Sigmoid colon (tissue), 7 donors: ENCODE data around the gene CLEC20A. TPM values are rescaled to one million over a fixed set of nuclear protein-coding genes. Genes with fewer than 3 reads are reported as not detected.

Source experiments
- DNase-seq: peaks from one replicate; pipeline ENCODE4 v3.0.0-alpha.2; 2019
- H3K27ac ChIP-seq, 4 donors: fragments of 200-600 bp; sonication (generic); one replicate each; pipeline ENCODE4 v1.5.1; 2016 to 2019; ENCODE audit warnings: mild to moderate bottlenecking in 1 of 4
- H3K27me3 ChIP-seq, 3 donors: fragments of 200-600 bp; sonication (generic); one replicate each; pipeline ENCODE4 v1.5.1; 2019; ENCODE audit warnings: mild to moderate bottlenecking in 1 of 3
- H3K36me3 ChIP-seq, 4 donors: fragments of 200-600 bp; sonication (generic); one replicate each; pipeline ENCODE4 v1.5.1; 2016 to 2019
- H3K4me1 ChIP-seq, 4 donors: fragments of 200-600 bp; sonication (generic); one replicate each; pipeline ENCODE4 v1.5.1; 2017 to 2019
- H3K4me3 ChIP-seq, 4 donors: fragments of 200-600 bp; sonication (generic); one replicate each; pipeline ENCODE4 v1.5.1; 2017 to 2019; ENCODE audit warnings: mild to moderate bottlenecking in 2 of 4, moderate library complexity in 1 of 4
- H3K9me3 ChIP-seq, 4 donors: fragments of 200-600 bp in 3 of 4; sonication (generic) in 3 of 4; one replicate each; pipeline versions ENCODE4 v1.5.1 to v1.6.1; 2013 to 2019
- EP300 ChIP-seq, 4 donors: sonication (generic); formaldehyde crosslinking; IDR thresholded peaks; one replicate each; pipeline ENCODE4 v1.6.1; 2017; ENCODE audit warnings: antibody characterized with exemption in 4 of 4
- POLR2A ChIP-seq, 2 donors: fragments of 450-650 bp; IDR thresholded peaks; one replicate each; pipeline ENCODE4 v1.6.1; 2016; ENCODE audit warnings: antibody characterized with exemption in 2 of 2, mild to moderate bottlenecking in 2 of 2, moderate library complexity in 2 of 2
- POLR2AphosphoS5 ChIP-seq, 4 donors: sonication (generic); formaldehyde crosslinking; IDR thresholded peaks; one replicate each; pipeline ENCODE4 v1.6.1; 2017; ENCODE audit warnings: antibody characterized with exemption in 4 of 4
- WGBS, 2 donors: extraction: QIAGEN DNeasy Blood & Tissue Kit; methylation state at CpG; one replicate each; pipeline ENCODE4 v1.1.7; 2013; 5-methylcytosine and 5-hydroxymethylcytosine counted together
- intact Hi-C: fragments of 100-400 bp; cut with DNase I; formaldehyde crosslinking; loops from one replicate; pipeline ENCODE4 v1.15.1; 2023
- polyA plus RNA-seq, 3 donors: library from polyadenylated mRNA; stranded (reverse); fragments of 200-250 nt; gene quantifications; one replicate each; pipeline ENCODE4 v1.2.3, GENCODE V29; 2013
- total RNA-seq, 4 donors: library from RNA; depleted of rRNA; stranded (reverse); fragments of >200 nt; gene quantifications; one replicate each; pipeline ENCODE4 v1.1.0, GENCODE V29; 2016
- TF ChIP-seq, protein P1 (sequence below), 4 experiments: fragments of 450-650 bp in 3 of 4; fragments of 200-600 bp in 1 of 4; IDR thresholded peaks; one replicate each; pipeline ENCODE4 v1.5.1; 2016 to 2019; ENCODE audit warnings: antibody characterized with exemption in 4 of 4, mild to moderate bottlenecking in 3 of 4, moderate library complexity in 2 of 4
- donor health status: healthy with polysubstance abuse.
- donor health status: Bipolar disorder and iron deficiency.
- donor health status: healthy.

The CLEC20A gene
- total and polyA plus RNA-seq, 7 donors = 1.3 TPM; not detected in 6

DNA sequence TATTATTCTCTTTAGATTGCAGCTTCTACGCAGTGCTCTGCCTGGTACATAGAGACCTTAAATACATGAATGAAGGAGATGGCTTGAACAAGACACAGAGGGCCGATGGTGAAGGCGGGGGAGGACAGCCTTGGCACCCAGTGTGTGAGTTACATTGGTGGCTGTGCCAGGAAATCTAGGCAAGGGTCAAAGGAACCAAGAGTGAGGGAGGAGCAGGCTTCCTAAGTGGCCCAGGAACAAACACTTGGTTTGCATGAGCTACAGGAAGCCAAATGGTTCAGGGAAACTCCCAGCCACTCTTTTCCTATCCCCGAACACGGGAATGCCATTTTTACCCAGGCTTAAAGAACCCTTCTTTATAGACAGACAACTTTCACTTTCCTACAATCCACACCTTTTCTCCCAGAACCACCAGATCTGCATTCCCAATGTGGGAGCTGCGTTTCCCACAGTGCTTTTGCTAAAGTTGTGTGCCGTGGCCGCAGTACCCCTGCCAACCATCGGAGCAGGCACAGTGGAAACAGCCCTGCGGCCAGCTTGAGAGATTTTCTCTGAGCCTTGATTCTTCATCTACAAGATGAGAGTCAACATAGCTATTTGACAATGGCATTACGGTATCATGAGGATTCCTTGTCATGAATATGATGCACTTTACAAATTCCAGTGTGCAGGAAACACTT, 3.5 kb upstream of the CLEC20A start:
- 88 to 91% methylated on average over 11 of the region's 11 CpGs for WGBS, 2 donors
- TF ChIP-seq, protein P1, sequence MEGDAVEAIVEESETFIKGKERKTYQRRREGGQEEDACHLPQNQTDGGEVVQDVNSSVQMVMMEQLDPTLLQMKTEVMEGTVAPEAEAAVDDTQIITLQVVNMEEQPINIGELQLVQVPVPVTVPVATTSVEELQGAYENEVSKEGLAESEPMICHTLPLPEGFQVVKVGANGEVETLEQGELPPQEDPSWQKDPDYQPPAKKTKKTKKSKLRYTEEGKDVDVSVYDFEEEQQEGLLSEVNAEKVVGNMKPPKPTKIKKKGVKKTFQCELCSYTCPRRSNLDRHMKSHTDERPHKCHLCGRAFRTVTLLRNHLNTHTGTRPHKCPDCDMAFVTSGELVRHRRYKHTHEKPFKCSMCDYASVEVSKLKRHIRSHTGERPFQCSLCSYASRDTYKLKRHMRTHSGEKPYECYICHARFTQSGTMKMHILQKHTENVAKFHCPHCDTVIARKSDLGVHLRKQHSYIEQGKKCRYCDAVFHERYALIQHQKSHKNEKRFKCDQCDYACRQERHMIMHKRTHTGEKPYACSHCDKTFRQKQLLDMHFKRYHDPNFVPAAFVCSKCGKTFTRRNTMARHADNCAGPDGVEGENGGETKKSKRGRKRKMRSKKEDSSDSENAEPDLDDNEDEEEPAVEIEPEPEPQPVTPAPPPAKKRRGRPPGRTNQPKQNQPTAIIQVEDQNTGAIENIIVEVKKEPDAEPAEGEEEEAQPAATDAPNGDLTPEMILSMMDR (IDR thresholded peaks at IDR 0.05) = no peak
- TF ChIP-seq POLR2AphosphoS5 (IDR thresholded peaks at IDR 0.05) (no peak), POLR2A (IDR thresholded peaks at IDR 0.05) (no peak), EP300 (IDR thresholded peaks at IDR 0.05) (no peak)
- intact Hi-C loops = loop anchor here (2.0 kb wide), 1 partner anchor 189 kb away; no protein-coding TSS in a partner anchor
- Histone ChIP-seq H3K4me3 (no peak overlapping the region), H3K9me3 (no peaks in the 10 kb centered on the region), H3K27me3 (no peaks in the 10 kb centered on the region), H3K36me3 (no peaks in the 10 kb centered on the region), H3K4me1 (no peaks in the 10 kb centered on the region), H3K27ac (no peak overlapping the region)
- DNase-seq = no peak

DNA sequence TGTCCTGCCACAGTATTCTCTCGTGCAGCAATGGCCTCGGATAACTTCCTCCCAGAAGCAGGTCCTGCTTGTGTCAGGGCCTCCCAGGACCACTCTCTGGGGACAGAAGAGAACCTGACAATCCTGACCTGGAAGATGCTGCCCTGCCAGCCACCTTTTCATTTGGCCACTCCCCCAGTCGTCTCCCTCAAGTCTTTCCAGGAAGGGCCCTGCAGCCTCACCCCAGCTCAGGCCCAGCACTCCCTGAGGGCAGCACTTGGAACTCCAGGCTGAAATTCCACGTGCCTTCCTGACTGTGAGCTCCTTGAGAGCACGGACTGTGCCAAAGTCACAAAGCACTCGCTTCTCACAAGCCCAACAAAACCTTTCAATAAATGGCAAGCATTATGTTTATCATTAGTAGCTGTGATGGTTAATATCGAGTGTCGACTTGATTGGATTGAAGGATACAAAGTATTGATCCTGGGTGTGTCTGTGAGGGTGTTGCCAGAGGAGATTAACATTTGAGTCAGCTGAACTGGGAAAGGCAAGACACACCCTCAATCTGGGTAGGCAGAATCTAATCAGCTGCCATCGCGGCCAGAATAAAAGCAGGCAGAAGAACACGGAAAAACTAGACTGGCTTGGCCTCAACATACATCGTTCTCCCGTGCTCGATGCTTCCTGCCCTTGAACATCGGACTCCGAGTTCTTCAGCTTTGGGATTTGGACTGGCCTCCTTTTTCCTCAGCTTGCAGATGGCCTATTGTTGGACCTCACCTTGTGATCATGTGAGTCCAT, 2.3 kb upstream of the CLEC20A start:
- Histone ChIP-seq H3K4me3 (no peak overlapping the region), H3K27ac (no peak overlapping the region), H3K9me3 (no peaks in the 10 kb centered on the region), H3K27me3 (no peaks in the 10 kb centered on the region), H3K4me1 (no peaks in the 10 kb centered on the region), H3K36me3 (no peaks in the 10 kb centered on the region)
- no peak for DNase-seq
- TF ChIP-seq EP300 (IDR thresholded peaks at IDR 0.05) (no peak), POLR2AphosphoS5 (IDR thresholded peaks at IDR 0.05) (no peak), POLR2A (IDR thresholded peaks at IDR 0.05) (no peak)
- TF ChIP-seq, protein P1 (IDR thresholded peaks at IDR 0.05) = no peak
- WGBS, 2 donors = 85 to 91% methylated on average over 16 of the region's 16 CpGs
- intact Hi-C loops = no loop called here

DNA sequence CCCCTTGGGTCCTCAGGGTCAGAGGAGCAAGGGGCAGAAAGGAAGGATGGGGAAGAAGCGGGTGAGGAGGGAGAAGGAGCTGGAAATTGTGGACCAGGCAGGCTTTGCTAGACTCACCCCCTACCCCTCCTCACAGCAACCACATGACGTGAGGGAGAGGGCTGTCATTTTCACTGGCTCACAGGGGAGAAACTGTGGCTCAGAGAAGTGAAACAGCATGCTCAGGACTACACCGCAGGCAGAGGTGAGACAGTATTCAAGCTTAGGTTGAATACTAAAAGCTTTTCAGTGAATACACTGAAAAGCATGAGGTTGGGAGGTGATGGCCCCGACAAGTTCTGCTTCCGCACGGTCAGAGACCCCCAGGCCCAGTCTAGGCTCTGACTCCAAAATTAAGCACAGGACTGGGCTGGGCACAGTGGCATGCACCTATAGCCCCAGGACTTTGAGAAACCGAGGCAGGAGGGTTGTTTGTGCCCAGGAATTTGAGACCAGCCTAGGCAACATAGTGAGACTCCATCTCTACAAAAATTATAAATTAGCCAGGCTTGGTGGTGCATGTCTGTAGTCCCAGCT, 1.2 kb upstream of the CLEC20A start:
- TF ChIP-seq POLR2AphosphoS5 (IDR thresholded peaks at IDR 0.05) (no peak), POLR2A (IDR thresholded peaks at IDR 0.05) (no peak), EP300 (IDR thresholded peaks at IDR 0.05) (no peak)
- TF ChIP-seq, protein P1 (IDR thresholded peaks at IDR 0.05) = no peak
- 90 to 94% methylated on average over 7 of the region's 7 CpGs for WGBS, 2 donors
- Histone ChIP-seq H3K36me3 (no peaks in the 10 kb centered on the region), H3K4me1 (no peaks in the 10 kb centered on the region), H3K27ac (no peak overlapping the region), H3K27me3 (no peaks in the 10 kb centered on the region), H3K9me3 (no peaks in the 10 kb centered on the region), H3K4me3 (no peak overlapping the region)
- DNase-seq = no peak
- intact Hi-C loops = no loop called here

DNA sequence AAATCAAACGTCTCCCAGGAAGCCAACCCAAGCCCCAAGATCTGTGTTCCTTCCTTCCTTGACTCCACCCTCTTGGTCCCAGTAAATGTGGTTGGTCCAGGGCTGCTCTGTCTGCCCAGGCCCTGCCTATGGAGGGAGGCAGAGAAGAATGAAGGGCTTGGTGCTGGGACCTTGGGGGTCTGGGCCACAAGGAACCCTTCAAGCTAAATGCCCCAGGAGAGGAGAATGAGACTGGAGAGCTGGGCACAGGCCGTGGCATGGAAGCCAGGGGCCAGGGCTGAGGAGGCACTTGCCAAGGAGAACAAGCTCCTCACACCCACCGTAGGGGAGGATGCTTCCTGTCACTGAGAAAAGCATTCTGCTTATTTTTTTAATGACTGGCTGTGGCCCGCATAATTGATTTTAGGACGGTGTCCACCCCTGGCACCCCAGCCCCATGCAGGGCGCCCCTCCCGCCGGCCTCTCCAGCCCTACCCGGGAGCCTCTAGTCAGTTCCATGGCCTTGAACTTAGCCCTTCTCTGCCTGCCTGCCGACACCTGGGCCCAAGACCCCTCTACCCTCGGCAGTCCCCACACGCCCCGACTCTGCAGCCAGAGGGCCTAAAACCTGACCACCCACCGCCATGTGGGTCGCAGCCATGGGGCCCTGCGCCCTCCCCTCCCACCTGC, 889 bp downstream of the CLEC20A start:
- no peak overlapping the region for H3K4me3 ChIP-seq

More for the DNA sequence above, 889 bp downstream of the CLEC20A start:
- TF ChIP-seq, protein P1 (IDR thresholded peaks at IDR 0.05) = no peak
- TF ChIP-seq POLR2AphosphoS5 (IDR thresholded peaks at IDR 0.05) (no peak), EP300 (IDR thresholded peaks at IDR 0.05) (no peak), POLR2A (IDR thresholded peaks at IDR 0.05) (no peak)
- no peak for DNase-seq
- Histone ChIP-seq H3K36me3 (no peaks in the 10 kb centered on the region), H3K4me1 (no peaks in the 10 kb centered on the region), H3K27me3 (no peaks in the 10 kb centered on the region), H3K9me3 (no peaks in the 10 kb centered on the region), H3K27ac (no peak overlapping the region)
- intact Hi-C loops = no loop called here
- WGBS, 2 donors = 87 to 91% methylated on average over 16 of the region's 16 CpGs
